ENCODE results near the gene RBM15B.

RBM15B gene

GRCh38 chr3:51354731-51355615, 36.1 kb upstream of the RBM15B start:
- H3K36me3 ChIP-seq (ENCODE audit: insufficient read depth, low read length), result no peaks in the 10 kb centered on the region
- no peak overlapping the region for H3K4me2 ChIP-seq (ENCODE audit: insufficient read depth, low read length)
- ATAC-seq (ENCODE audit: insufficient read depth, low read depth), result no peak

DNA sequence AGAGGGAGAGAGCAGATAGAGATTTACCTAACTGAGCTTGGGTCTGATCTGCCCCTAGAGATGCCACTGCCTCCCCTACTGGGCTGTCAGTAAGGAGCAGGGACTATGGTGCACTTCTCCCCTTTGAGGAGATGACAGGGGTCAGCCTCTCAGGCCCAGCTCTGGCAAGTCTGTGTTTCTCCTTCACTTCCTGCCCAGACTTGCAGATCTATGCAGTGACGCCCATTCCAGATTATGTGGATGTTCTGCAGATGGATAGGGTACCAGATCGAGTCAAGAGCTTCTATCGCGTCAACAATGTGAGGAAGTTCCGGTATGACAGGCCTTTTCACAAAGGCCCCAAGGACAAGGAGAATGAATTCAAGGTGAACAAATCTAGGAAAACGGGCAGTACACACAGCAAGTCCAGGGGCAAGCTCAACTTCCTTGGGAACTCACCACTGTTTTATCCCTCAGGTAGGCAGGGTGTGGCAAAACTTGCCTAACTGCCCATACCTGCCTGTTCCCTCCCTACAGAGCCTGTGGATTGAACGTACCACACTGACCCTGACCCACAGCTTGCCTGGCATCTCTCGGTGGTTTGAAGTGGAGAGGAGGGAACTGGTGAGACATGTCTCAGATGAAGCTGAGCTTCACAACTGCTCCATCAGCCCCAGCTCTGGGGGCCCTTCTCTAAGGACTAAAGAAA, 35.0 kb upstream of the RBM15B start:
- Histone ChIP-seq H3K4me3 (ENCODE audit: low read depth in 1 of 2, low read length in 2 of 2) (no peak overlapping the region), H3K9me3 (ENCODE audit: insufficient read depth, low read length, severe bottlenecking) (no peaks in the 10 kb centered on the region), H2AFZ (ENCODE audit: low read depth, low read length) (no peak overlapping the region), H4K20me1 (ENCODE audit: insufficient read depth, low read length) (no peaks in the 10 kb centered on the region), H3K79me2 (ENCODE audit: insufficient read depth, low read length) (no peaks in the 10 kb centered on the region), H3K4me1 (ENCODE audit: insufficient read depth, low read length) (no peaks in the 10 kb centered on the region), H3K27ac (ENCODE audit: low read length) (no peak overlapping the region), H3K36me3 (ENCODE audit: insufficient read depth, low read length) (no peaks in the 10 kb centered on the region), H3K27me3 (ENCODE audit: insufficient read depth, low read length, poor library complexity) (peaks cover 19% of the 10 kb centered on the region), H3K9ac (ENCODE audit: low read depth, low read length) (no peak overlapping the region), H3K4me2 (ENCODE audit: insufficient read depth, low read length) (no peak overlapping the region)
- no peak for TF ChIP-seq EZH2 (IDR thresholded peaks at IDR 0.05; ENCODE audit: borderline replicate concordance, low read depth, low read length, severe bottlenecking)
- TF ChIP-seq, protein P1, sequence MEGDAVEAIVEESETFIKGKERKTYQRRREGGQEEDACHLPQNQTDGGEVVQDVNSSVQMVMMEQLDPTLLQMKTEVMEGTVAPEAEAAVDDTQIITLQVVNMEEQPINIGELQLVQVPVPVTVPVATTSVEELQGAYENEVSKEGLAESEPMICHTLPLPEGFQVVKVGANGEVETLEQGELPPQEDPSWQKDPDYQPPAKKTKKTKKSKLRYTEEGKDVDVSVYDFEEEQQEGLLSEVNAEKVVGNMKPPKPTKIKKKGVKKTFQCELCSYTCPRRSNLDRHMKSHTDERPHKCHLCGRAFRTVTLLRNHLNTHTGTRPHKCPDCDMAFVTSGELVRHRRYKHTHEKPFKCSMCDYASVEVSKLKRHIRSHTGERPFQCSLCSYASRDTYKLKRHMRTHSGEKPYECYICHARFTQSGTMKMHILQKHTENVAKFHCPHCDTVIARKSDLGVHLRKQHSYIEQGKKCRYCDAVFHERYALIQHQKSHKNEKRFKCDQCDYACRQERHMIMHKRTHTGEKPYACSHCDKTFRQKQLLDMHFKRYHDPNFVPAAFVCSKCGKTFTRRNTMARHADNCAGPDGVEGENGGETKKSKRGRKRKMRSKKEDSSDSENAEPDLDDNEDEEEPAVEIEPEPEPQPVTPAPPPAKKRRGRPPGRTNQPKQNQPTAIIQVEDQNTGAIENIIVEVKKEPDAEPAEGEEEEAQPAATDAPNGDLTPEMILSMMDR (IDR thresholded peaks at IDR 0.05; ENCODE audit: borderline replicate concordance, extremely low read depth, low read length, poor library complexity, severe bottlenecking), result no peak
- no peak for ATAC-seq (ENCODE audit: insufficient read depth, low read depth)
- no peak for DNase-seq

More at GRCh38 chr3:51354731-51355615, 36.1 kb upstream of the RBM15B start:
- H3K4me1 ChIP-seq (ENCODE audit: insufficient read depth, low read length), result no peaks in the 10 kb centered on the region
- no peak overlapping the region for H3K27ac ChIP-seq (ENCODE audit: low read length)
- no peak overlapping the region for H3K9ac ChIP-seq (ENCODE audit: low read depth, low read length)
- H3K27me3 ChIP-seq (ENCODE audit: insufficient read depth, low read length, poor library complexity), result peaks cover 23% of the 10 kb centered on the region
- no peak for DNase-seq
- no peaks in the 10 kb centered on the region for H4K20me1 ChIP-seq (ENCODE audit: insufficient read depth, low read length)
- no peak for TF ChIP-seq EZH2 (IDR thresholded peaks at IDR 0.05; ENCODE audit: borderline replicate concordance, low read depth, low read length, severe bottlenecking)
- TF ChIP-seq, protein P1 (IDR thresholded peaks at IDR 0.05; ENCODE audit: borderline replicate concordance, extremely low read depth, low read length, poor library complexity, severe bottlenecking), result no peak
- H3K4me3 ChIP-seq (ENCODE audit: low read depth in 1 of 2, low read length in 2 of 2), result no peak overlapping the region
- no peaks in the 10 kb centered on the region for H3K9me3 ChIP-seq (ENCODE audit: insufficient read depth, low read length, severe bottlenecking)
- no peak overlapping the region for H2AFZ ChIP-seq (ENCODE audit: low read depth, low read length)
- H3K79me2 ChIP-seq (ENCODE audit: insufficient read depth, low read length), result no peaks in the 10 kb centered on the region

GRCh38 chr3:51357856-51358255, 33.2 kb upstream of the RBM15B start:
- no peaks in the 10 kb centered on the region for H4K20me1 ChIP-seq (ENCODE audit: insufficient read depth, low read length)
- no peak for TF ChIP-seq EZH2 (IDR thresholded peaks at IDR 0.05; ENCODE audit: borderline replicate concordance, low read depth, low read length, severe bottlenecking)
- TF ChIP-seq, protein P1 (IDR thresholded peaks at IDR 0.05; ENCODE audit: borderline replicate concordance, extremely low read depth, low read length, poor library complexity, severe bottlenecking), result no peak
- H3K4me3 ChIP-seq (ENCODE audit: low read depth in 1 of 2, low read length in 2 of 2), result no peak overlapping the region
- peaks cover 19% of the 10 kb centered on the region for H3K27me3 ChIP-seq (ENCODE audit: insufficient read depth, low read length, poor library complexity)
- no peaks in the 10 kb centered on the region for H3K9me3 ChIP-seq (ENCODE audit: insufficient read depth, low read length, severe bottlenecking)
- no peaks in the 10 kb centered on the region for H3K4me1 ChIP-seq (ENCODE audit: insufficient read depth, low read length)
- no peak overlapping the region for H3K4me2 ChIP-seq (ENCODE audit: insufficient read depth, low read length)
- ATAC-seq (ENCODE audit: insufficient read depth, low read depth) (no peak), DNase-seq (no peak)
- H3K36me3 ChIP-seq (ENCODE audit: insufficient read depth, low read length), result no peaks in the 10 kb centered on the region
- H2AFZ ChIP-seq (ENCODE audit: low read depth, low read length), result no peak overlapping the region
- no peak overlapping the region for H3K9ac ChIP-seq (ENCODE audit: low read depth, low read length)
- no peak overlapping the region for H3K27ac ChIP-seq (ENCODE audit: low read length)
- H3K79me2 ChIP-seq (ENCODE audit: insufficient read depth, low read length), result no peaks in the 10 kb centered on the region
